ENCODE measurements around the gene CAMTA1.

The CAMTA1 gene

DNA sequence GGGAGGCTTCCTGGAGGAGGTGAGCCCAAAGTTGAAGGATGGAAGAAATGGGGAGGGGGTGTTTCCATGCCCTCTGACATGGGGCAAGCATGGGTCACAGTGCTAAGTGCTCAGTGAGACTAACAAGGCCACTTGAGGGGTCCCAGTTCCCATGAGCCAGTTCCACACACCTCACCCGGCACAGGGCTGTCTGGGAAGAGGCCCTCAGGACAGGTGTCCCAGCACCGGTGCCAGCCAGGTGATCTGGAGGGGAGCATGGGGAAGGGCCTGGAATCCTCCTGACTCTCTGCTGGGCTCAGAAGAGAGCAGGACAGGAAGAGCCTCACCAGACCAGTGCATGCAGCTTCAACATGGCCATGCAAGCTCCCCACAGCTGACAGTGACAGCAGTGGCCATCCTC lies 691.1 kb downstream of the CAMTA1 start:
- DNase-seq, result no peak

DNA sequence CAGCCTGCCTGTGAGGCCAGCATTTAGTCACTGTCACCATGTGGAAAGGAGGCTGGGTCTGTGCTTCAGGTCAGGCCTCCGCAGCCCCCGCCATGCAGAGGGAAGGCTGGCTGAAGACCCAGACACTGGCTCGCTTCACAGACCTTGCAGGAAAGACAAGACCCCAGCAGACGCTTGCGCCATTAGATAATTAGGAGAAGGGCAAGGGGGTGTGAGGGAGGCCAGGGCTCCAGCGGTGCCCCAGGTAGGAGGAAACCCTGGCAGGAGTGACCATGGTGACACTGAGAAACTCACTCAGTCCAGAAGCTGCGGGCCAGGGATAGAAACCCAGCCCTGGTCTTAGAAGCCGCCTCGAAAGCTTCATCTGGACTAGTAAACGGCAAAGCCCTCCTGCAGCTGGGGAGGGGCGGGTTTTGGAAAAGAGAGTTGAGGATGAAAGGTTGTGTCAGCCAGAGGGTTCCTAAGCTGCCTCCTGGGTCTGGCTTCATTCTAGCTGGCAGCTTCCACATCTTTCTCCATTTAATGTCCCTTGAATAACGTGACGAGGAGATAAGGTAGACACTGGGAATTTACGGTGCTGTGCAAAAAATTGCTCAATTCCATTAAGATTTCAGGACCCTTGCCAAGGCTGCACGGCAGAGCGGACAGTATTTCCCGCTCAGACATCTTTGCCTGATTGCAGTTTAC lies 691.8 kb downstream of the CAMTA1 start:
- no peak for DNase-seq

DNA sequence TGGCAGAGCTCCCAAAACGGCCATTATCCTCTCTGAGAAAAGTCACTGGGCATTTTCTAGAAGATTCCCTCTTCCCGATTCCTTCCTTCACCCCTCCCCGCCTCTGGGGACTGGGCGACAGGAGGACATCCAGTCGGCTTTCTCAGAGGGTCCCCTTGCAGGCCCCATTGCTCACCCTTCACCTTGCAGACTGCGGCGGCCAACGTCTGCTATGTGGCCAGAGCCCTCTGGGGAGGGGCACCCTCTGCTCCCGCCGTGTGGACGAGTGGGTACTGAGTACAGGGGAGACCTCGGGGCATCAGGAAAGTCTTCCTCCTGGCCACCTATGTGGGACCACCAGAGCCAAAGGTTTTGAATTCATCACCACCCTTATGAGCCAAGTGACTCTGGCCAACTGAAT lies 692.3 kb downstream of the CAMTA1 start:
- DNase-seq, result no peak

DNA sequence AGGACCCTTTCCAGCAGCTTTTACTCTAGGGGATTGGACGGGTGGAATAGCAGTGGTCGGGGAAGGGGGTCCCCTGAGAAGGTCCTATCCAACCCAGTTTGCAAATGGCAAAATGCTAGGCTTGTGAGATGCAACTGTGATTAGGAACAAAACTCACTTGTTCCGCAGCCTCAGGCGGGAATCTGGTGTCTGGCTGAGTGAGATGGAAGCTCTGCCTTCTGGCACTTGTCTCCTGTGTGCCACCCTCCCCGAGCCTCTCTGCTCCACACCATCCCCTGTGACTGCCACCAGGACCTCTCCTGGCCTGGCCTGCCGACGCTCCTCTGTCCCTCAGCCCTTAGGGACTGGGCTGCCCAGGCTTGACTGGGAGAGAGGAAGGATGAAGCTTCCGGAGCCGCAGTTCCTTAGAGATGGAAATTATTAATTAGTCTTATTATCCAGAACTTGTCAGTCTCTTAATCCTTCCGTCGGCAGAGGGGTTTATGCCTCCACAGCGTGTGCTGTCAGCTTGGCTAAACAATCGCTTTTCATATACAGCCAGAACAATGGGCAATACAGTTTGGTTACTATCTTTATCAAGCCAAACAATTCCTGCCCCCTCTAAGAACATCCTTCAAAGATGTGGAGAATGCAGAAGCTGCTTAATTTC lies 693.0 kb downstream of the CAMTA1 start:
- DNase-seq, result no peak

DNA sequence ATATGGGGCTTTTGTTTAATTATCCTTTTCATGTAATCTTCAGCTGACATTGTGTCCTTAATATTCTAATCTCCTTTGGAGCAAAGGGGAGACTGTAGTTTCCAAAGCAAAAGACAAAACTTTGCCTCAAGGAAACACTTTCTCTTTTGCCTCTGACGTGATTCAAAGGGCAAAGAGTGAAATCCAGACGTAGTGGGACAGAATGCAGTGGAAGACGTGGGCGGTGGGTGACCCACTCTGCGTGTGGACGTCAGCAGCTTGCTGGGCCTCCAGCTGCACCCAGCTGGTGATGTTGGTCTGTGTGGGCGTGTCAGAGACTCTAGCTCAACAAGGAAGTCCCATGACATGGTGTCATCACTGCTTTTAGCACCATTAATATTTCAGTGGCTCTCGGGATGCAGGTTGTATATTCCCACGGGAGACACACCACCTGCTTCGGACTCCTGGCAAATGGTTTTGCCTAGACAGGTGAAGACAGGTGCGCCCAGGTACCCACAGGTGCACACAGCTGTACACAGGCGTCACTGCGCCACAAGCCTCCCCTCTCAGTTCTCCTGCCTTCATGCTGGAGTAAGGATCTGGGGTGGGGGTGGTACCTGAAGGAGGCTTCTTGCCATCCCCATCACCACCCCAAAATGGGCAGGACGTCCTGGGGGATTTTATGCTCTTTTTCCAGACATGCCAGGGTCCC lies 693.7 kb downstream of the CAMTA1 start:
- no peak for DNase-seq

DNA sequence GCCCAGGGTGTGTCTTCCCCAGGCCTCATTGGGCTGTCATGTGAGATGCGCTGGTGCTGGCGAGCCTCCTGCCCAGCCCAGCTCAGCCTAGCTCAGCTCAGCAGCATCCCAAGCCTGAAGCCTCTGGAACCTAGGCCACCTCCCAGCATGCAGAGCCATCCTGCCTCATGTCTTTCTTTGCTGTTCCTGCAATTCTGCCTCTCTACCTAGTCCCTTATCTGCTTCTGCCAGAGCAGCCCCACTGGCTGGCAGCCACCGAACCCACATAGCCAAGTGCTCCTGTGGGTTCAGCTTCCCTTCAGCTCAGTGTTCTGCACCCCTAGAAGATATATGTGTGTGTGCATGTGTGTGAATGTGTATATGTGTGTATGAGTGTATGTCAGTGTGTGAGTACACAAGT lies 694.3 kb downstream of the CAMTA1 start:
- DNase-seq, result no peak

DNA sequence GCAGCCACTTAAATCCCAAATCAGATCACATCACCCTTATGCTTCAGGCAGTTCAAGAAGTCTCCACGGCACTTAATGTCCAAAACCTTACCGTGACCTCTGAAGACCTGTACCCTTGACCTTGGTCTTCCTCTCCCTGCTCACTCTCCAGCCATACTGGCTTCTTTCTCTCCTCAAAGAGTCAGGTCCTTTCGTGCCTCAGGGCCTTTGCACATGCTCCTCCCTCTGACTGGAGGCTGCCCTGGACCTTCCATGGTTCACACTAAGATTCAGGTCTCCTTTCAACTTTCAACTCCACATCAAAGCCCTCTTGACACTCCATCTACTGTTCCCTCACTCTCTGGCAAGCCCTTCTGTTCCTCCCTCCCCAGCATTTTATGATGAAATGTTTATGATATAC lies 695.9 kb downstream of the CAMTA1 start:
- DNase-seq, result no peak

DNA sequence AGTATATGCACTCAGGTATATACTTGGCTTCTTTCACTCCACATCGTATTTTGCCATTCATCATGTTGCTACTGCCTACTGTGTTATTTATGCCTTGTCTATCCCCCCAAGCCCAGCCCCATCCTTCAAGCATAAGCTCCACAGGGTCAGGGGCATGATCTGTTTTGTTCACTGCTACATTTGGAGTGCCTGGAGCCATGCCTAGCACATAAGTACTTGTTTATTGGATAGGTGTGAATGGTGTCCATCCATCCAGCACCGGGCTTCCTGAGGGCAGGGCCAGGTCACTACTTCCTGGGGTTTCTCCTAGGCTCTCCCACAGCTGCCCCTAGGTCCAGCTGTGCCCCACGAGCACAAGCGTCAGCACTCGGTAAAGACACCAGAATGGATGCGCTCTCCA lies 696.8 kb downstream of the CAMTA1 start:
- DNase-seq, result no peak

DNA sequence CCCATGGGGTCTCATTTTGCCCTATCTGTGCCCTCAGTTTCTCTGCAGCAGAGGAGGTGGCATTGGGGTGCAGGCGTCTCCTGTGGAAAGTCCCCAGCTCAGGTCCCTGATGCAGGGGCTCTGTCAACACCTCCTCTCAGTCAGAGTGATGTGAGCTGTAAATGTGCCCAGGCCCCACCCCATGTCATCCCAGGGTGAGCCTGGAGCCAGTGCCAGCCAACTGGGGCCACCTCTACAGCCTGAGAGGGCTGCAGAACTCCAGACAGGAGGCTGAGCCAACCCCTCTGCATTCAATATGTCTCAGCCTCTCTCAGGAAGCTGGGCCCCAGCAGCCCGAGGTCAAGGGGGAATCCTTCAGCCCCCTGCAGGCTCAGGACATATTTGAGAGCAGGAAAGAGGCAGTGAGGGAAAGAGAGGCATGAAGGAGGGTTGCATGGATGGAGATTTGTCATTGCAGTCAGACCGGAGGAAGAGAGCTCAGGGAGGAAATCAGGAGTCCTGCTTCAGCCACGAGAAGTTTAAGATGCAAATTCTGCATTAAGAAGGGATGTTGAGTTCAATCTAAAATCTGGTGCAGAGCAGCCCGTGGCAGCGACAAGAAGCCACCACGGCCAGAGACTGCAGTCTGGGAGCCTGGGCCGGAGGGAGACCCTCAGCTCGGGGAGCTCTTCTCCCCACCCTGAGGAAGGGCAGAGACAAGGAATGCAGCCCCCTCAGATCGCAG lies 697.7 kb downstream of the CAMTA1 start:
- DNase-seq, result no peak

DNA sequence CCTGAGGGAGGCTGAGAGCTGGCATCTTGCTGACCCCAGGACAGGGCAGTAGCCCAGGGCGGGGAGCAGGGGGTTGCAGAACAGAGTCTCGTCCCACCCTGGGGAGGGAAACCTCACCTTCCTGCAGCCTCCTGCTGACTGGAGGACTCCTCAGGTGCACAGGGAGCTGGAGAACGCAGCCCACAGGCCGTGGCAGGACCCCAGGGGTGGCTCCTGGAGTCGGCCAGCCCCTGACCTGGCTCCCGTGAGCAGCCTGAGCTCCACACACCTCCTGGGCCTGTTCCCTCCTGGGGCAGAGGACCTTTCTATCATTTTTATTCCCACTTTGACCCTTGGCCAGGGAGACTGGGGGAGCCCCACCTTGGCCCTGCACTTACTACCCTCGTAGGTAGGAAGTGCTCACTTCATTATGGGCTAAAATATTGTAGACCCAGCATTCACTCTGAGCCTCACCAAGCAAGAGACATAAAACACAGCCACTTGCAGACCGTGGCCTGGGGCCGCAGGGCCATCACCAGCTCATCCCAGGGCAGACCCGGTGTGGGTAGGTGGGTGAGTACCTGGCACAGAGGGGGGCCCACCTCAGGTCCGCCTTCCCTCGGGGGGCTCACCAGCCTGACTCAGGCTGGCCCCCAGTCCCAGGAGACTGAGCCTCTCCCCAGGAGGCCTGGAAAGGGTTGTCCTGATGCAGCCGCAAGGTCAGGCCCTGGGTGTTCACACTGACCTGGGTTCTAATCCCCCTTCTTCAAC lies 698.6 kb downstream of the CAMTA1 start:
- DNase-seq, result no peak

DNA sequence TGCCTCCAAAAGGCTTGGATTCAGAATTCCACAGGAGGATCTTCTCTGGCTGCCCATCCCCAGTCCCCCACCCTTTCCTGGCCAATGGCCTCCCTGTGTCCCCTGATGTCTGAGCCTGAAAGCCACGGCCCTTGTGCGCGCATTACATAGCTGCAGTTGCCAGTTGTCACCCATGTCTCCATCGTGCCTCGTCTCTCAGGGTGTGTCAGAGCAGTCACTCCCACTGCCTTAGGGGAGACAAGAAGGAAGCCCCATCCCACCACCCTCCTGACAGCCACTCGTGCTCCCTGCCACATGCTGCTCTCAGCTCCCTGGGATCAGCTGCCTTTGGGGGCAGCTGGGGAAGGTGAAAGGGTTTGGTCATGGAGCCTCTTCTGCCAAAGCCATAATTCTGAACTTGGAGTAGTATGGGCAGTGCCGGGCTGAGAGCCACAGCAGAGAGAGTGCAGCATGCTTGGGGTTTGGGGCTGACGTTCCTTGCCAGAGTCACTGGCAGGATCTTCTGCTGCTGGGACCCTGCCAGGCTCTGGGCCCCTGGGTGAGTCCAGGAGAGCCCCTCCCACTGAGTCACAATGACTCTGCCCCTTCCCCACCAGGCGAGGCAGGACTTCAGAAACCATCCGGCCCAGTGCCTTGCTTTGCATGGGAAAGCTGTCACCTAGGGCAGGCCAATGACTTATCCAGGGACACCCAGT lies 700.0 kb downstream of the CAMTA1 start:
- no peak for DNase-seq

DNA sequence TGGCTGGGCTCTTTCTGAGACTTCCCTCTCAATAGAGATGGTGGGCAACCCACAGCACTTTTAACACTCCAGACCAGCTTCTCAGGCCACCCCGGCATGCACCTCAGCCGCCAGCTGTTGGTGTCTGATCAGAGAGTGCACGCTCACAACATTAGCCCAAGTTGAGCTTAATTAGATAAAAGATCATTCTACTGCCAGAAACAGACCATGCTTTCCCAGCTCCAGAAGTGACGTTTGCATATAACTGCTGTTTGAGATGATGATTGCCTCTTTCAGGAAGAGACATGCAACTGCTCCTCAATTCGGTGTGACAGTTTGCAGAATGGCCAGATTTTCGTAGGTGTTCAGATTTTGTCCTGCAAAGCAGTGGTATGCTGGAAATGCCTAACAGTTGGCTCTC lies 700.6 kb downstream of the CAMTA1 start:
- DNase-seq, result no peak

DNA sequence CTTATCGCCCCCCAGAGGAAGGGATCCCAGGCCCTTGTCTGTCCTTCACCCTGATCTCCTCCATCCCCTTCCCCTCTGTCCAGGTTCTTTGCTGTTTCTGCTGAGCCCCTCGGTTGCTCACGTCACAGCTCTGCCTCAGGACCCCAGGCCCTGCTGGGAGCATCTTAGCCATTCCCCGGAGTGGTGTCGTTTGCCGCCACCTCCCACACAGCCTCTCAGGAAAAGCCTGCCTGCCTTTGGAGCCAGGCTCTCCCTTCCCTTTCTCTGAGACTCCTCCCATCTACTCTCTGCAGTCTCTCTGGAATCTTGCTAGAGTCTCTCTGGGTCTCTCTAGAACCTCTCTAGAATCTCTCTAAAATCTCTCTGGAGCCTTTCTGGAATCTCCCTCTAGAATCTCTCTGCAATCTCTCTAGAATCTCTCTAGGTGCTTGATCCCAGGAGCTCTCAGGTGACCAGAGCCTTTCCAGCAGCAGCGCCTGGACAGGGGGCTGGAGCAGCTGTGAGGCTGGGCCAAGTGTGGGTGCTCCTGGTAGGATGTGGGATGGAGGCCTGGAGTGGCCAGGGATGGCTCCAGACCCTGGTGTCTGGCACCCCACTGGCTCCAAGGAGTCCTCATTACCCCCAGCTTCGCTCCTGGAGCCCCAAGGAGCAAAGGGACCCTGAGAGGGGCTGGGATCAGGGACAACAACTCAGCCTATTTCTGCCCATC lies 702.7 kb downstream of the CAMTA1 start:
- no peak for DNase-seq

DNA sequence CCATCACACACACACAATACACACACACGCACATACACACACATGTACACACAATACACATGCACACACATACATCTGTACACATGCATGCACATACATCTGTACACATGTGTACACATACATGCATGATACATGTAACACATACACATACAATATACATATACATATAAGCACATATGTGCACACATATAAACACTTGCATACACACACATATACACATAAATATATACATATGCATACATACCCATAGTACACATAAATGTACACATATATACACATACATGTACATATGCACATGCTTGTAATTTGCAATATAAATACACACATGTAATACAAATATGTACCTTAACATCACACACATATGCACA lies 703.2 kb downstream of the CAMTA1 start:
- no peak for DNase-seq

DNA sequence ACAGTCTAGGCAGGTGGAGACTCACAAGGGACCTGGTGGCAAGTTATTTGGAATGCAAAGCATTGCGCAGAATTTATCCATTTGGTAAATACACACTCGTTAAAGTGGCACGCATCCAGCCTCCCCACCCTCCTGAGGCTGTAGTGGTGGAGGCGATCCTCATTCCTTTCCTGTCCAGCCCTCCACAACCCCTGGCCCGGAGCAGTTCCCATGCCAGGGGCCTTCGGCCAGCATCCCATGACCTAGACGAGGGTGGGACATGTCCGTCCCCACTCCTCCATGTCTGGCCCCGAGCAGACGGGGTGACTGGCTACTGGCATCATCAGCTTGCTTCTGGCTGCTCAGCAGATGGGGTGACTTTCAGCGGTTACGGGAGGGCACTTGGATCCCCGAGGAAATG lies 704.3 kb downstream of the CAMTA1 start:
- DNase-seq, result no peak

DNA sequence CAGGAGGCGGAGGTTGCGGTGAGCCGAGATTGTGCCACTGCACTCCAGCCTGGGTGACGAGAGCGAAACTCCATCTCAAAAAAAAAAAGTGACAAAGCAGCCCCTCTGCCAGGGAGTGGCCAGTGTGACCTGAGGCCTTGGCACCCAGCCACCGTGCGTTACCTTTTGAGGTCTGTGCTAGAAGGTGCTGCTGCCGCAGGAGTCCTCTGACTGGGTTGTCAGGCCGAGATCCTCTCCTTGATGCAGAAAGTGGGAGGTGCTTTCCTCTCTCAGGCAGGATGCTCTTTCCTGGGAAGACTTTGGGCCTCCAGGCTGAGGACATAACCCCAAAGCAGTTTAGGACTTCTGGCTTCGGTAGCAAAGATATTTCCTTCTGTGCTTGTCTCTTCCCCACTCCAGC lies 705.3 kb downstream of the CAMTA1 start:
- no peak for DNase-seq

DNA sequence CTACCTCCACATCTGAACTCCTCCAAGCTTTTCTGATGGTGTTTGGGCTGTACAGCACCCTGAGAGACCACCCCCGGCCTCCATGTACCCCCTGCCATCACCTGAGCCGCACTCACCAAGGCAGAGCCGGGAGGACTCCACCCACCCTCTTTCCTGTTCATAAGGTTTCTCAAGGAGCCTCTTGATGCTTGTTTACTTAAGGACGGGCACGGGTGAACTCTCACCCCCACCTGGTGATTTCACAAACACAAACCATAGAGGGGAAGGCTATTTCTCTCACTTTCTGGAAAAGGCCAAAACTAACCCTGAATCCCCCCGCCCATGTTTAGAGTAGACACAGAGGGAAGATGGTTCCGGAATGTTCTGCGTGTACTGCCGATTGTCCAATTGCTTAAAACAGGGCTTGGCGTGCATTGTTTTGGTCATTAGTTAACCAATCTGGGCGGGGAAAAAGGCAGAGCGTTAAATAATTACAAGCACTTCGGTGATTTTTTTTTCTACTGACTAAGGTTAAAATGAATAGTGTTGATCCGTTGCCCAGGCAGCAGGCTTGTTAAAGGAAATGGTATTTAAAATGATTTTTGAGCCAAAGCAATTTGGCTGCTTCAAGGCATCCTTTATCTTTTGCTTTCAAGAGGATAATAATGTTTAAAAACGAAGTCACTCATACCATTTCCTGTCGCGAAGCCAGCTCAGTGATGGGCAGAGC lies 706.0 kb downstream of the CAMTA1 start:
- DNase-seq, result no peak

DNA sequence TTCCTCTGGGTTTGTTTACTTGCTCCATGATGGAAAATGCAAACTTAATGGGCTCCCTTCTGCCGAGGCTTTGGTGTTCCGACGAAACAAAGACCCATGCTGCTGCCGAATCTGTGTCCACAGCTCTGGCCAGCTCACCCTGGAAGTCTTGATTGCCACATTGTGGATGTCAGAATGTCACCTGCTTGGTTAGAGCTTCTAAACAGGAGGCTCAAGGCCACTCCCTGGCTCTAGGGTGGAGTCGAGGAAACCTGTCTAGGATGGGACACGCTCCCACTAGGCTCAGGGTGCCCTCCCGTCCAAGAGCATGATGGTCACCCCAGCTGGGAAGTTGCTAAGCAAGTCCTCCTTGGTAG lies 706.5 kb downstream of the CAMTA1 start:
- no peak for DNase-seq

DNA sequence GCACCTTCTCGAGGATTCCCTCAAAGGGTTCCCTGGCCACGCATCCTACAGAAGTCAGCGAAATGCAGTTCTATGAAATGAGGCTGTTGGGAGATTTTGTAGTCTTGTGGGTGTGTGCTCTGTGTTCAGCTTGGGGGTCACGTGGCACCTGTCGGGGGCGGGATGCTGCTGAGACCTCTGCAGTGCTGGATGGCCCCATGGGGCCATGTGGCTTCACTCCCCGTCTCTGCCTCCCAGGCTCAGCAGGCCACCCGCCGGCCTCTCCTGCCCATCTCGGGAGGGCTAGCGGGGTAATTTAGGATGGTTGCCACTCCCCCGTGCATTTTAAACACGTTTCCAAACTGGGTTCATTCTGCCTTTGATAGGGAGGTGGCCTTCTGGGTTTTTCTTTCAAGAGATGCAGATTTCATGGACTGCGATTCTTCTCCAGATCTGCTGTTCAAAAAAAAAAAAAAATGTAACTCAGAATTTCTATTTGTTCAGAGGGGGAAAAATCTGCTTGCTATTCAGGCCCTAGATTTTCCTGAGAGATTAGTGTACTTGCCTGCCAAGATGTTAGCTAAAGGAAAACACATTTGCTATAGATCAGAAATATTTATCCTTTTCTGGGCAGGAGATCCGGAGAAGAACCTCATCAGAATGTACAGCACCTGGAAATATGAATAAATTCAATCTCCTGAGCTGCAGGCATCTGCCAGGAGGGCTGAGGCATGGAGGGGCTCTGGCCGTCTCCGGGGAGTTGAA lies 708.6 kb downstream of the CAMTA1 start:
- no peak for DNase-seq

DNA sequence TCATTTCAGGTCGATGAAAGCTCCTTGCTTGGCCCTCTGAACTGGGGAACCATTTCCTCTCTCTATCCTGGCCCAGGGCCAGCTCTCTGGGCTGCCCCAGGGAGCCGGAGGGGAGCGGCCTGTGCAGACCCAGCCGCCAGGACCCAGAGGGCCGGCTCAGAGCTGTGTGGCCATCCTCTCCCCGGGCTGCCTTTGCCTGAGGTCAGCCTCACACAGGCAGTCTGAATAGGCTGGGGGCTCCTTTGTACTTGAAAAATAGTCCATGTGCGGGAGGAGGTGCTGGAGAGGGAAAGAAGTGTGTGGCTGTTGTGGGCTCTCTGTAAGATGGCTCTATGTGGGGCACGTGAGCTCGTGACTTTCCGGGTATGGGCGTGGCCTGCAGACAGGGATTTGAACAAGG lies 710.7 kb downstream of the CAMTA1 start:
- DNase-seq, result no peak

Data from NCI-H1048 (cell line).